NCI-H1436 treated with DMSO at 0.1 percent for 48 hours (cell line): ENCODE data around the gene THAP11.
"Not testable (repeated sequence)": the region's sequence is repeated elsewhere in the genome, so short reads cannot be mapped to it uniquely, and the experiment has no call there.

Experiments
- DNase-seq: peaks from one replicate; lab custom pipeline; 2025; lab: John Stamatoyannopoulos, UW

The THAP11 gene

GRCh38 chr16:67862623-67863583, 20.8 kb downstream of the THAP11 start:
- no peak for DNase-seq

DNA sequence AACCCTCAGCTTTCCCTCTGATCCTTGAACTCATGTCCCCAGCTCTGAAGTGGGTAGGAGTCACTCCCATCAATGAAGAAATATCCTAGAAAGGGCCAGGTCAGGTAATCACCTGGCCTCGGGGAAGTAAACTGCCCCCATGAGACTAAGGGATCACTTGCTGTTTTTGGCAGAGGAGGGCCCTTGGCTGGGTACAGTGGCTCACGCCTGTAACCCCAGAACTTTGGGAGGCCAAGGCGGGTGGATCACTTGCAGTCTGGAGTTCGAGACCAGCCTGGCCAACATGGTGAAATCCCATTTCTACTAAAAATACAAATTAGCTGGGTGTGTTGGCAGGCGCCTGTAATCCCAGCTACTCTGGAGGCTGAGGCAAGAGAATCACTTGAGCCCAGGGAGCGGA, 21.9 kb downstream of the THAP11 start:
- not testable (repeated sequence) for DNase-seq

GRCh38 chr16:67864594-67864993, 22.5 kb downstream of the THAP11 start:
- no peak for DNase-seq

DNA sequence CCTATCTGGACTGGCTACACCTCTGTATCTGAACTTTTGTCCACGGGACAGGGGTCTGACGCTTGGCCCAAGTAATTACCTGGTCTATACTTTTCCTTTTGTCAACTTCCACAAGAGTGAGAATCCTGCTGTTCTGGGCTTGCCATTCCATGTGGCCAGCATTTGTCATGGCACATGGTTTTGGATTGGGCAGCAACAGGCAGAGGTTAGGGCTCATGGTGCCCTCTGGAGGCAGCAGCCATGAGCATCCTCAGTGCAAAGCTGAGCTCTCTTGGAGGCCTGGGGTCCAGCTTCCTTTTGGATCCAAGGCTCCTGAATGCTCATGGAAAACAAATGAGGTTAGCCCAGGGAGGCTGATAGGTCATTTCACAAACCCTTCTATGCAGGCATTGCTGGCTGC, 23.2 kb downstream of the THAP11 start:
- no peak for DNase-seq

GRCh38 chr16:67868290-67868689, 26.2 kb downstream of the THAP11 start:
- no peak for DNase-seq

DNA sequence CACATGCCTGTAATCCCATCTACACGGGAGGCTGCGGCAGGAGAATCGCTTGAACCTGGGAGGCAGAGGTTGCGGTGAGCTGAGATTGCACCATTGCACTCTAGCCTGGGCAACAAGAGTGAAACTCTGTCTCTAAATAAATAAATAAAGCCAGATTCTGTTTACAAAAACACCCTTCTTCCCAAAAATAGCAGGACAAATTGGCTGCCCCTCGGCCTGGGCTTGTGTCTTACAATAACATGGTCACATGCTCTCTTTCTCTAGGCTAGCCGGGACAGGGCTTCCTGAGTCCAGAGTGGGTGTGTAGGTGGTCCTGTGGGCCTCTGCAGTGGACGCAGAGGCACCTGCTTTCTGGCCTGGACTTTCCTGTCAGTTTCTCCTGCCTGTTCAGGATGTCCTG, 27.5 kb downstream of the THAP11 start:
- no peak for DNase-seq

- DNase-seq = no peak
Measured at GRCh38 chr16:67871256-67871655, 29.1 kb downstream of the THAP11 start.

GRCh38 chr16:67872131-67872630, 30.1 kb downstream of the THAP11 start:
- no peak for DNase-seq

- no peak for DNase-seq
Measured at GRCh38 chr16:67872631-67873434, 30.7 kb downstream of the THAP11 start, which contains the start of gene EDC4. Gene EDC4 (plus strand): TSS chr16:67873052. CDS start chr16:67873262, 210 bp downstream.

GRCh38 chr16:67873435-67874370, 31.6 kb downstream of the THAP11 start:
- no peak for DNase-seq

GRCh38 chr16:67874372-67874771, 32.3 kb downstream of the THAP11 start:
- DNase-seq = no peak

- no peak for DNase-seq
Measured at GRCh38 chr16:67877064-67877463, 34.9 kb downstream of the THAP11 start.

DNA sequence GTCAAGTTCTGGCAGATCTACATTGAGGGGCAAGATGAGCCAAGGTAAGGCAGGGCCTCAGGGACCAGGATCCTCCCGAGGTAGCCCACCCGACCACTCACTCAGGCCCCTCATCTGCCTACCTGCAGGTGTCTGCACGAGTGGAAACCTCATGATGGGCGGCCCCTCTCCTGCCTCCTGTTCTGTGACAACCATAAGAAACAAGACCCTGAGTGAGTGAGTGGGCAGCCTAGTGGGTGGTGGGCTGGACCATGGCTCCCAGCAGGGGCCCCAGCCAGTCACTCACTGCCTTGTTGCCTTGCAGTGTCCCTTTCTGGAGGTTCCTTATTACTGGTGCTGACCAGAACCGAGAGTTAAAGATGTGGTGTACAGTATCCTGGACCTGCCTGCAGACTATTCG, 36.1 kb downstream of the THAP11 start:
- DNase-seq = no peak

GRCh38 chr16:67878846-67879245, 36.7 kb downstream of the THAP11 start:
- DNase-seq = no peak

GRCh38 chr16:67879462-67879861, 37.3 kb downstream of the THAP11 start:
- DNase-seq = no peak

GRCh38 chr16:67879936-67880335, 37.8 kb downstream of the THAP11 start:
- no peak for DNase-seq

GRCh38 chr16:67880584-67880983, 38.5 kb downstream of the THAP11 start:
- DNase-seq = no peak

DNA sequence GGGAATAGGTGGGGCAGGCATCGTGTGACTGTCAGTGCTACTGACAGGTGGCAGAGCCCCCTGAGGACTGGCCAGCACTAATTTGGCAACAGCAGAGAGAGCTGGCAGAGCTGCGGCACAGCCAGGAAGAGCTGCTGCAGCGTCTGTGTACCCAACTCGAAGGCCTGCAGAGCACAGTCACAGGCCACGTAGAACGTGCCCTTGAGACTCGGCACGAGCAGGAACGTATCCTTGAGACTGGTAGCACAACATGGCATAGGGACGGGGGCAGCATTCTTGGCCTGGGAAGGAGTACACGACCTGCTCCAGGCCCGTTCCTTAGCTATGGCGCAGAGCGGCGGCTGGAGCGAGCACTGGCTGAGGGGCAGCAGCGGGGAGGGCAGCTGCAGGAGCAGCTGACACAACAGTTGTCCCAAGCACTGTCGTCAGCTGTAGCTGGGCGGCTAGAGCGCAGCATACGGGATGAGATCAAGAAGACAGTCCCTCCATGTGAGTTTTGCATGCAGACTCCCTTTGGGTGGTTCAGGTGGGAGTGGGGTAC, 39.6 kb downstream of the THAP11 start:
- no peak for DNase-seq

- DNase-seq = no peak
Measured at GRCh38 chr16:67882374-67883145, 40.4 kb downstream of the THAP11 start.

DNA sequence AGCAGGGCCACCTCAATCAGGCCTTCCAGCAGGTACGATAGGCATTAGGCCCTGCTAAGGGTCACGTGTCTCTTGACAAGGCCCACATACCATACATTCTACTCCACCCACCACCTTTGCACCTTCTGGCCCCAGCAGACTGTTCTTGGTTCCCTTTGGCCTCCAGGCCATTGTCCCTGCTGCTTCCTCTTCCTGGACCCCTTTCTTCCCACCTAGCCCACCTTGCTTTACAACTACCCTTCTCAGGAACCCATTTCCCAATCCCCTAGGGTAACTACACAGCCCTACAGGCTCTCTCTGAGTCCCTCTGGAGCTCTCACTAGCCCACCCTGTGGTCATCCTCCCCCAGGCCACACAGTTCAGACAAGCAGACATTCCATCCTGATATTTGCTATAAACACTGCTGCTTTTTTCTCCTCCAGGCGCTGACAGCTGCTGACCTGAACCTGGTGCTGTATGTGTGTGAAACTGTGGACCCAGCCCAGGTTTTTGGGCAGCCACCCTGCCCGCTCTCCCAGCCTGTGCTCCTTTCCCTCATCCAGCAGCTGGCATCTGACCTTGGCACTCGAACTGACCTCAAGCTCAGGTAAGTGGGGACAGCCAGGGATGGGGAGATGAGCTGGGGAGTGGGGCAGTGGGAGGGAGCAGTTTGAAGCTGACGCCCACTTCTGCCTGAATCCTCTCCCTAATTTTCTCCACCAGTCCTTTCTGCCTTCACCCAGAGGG, 41.2 kb downstream of the THAP11 start:
- peak; percentile 1 for DNase-seq
